ENCODE results near the gene MAPKBP1.

DNA sequence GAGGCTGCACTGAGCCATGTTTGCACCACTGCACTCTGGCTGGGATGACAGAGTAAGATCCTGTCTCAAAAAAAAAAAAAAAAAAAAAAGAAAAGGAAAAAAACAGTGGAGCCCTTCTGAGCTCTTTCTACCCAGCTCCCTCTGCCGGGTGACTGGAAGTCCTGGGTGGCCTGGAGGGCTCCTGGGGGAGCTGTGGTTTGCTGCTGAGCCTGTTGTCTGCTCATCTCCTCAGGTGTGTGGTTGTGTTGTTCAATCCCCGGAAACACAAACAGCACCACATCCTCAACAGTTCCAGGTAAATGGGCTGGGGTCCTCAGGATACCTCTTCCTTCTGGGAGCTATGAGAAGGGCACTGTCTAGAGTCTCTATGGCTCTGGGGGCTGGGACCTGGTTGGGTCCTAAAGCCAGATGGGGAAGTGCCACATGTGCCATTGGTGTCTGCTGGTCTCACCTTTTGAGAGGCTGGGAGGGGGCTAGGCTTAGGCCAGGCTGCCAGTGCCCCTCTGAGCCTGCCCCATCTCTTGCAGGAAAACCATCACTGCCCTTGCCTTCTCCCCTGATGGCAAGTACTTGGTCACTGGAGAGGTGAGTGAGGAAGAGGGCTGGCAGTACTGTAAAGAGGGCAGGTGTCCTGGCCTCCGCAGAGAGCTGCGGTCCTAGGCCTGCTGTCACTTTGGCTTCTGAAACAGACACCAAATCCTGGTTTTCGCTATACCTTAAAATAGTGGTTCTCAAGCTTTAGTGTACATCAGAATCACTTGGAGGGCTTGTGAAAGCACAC, 36.6 kb downstream of the MAPKBP1 start:
- TF ChIP-seq, protein P1, sequence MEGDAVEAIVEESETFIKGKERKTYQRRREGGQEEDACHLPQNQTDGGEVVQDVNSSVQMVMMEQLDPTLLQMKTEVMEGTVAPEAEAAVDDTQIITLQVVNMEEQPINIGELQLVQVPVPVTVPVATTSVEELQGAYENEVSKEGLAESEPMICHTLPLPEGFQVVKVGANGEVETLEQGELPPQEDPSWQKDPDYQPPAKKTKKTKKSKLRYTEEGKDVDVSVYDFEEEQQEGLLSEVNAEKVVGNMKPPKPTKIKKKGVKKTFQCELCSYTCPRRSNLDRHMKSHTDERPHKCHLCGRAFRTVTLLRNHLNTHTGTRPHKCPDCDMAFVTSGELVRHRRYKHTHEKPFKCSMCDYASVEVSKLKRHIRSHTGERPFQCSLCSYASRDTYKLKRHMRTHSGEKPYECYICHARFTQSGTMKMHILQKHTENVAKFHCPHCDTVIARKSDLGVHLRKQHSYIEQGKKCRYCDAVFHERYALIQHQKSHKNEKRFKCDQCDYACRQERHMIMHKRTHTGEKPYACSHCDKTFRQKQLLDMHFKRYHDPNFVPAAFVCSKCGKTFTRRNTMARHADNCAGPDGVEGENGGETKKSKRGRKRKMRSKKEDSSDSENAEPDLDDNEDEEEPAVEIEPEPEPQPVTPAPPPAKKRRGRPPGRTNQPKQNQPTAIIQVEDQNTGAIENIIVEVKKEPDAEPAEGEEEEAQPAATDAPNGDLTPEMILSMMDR (IDR thresholded peaks at IDR 0.05), result no peak
- TF ChIP-seq POLR2AphosphoS5 (IDR thresholded peaks at IDR 0.05) (no peak), POLR2A (IDR thresholded peaks at IDR 0.05) (no peak)
